ENCODE data around the gene FAM163B.

GRCh38 chr9:133603135-133603927 is 5.9 kb downstream of the FAM163B start:
- TF ChIP-seq EZH2 (IDR thresholded peaks at IDR 0.05; ENCODE audit: borderline replicate concordance, low read length) = no peak
- TF ChIP-seq CTCF (IDR thresholded peaks at IDR 0.05; ENCODE audit: low read length) = no peak
